HG02759 (cell line): ENCODE data around the gene LRR1.
A peak's percentile ranks its signal among the peaks of the same experiment; 100 is the strongest.
"Not testable (repeated sequence)": the region's sequence is repeated elsewhere in the genome, so short reads cannot be mapped to it uniquely, and the experiment has no call there.

Experiments used
- ATAC-seq: cut with Tn5 transposase; IDR thresholded peaks from one replicate; pipeline ENCODE4 v1.9.1; 2021; ENCODE audit warnings: mild to moderate bottlenecking, moderate library complexity; ENCODE audit not compliant: unreplicated experiment

The LRR1 gene

GRCh38 chr14:49623941-49624839, 25.4 kb downstream of the LRR1 start:
- ATAC-seq = no peak

- peak; percentile 82 for ATAC-seq
Observed at GRCh38 chr14:49633640-49634546, 35.2 kb downstream of the LRR1 start.

DNA sequence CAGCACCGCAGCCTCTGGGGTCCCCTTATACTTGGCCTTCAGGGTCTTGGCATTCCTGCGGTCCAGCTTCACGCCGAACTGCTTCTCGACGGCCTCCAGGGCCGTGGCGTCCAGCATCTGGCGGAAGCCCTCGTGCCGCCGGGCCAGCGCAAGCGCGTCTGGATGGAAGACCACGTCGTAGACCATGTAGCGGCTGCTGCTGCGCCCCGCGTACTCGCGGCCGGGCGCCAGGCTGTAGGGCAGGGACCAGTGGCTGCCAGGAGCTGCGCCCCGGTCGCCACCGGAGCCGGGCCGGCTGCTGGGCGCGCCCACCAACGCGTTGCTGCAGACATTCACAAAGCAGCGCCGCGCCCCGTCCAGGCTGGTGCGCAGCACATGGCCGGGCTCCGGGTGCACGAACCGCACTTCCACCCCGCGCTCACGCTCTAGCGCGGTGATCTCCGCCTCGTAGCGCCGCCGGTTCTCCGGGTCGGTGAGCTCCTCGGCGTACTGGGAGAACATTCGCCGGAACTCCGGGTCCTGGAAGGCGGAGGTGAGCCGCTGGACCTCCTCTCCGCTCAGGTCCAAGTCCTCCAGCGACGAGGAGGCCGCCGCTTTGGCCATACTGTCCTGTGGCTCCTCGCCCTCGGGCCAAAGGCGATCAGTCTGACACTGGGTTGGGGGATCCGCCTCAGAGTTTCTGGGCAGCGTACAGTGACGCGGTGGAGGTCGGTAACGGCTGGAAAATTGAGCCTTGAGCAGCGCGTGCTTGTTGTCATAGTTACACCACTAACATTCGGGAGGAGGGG, 36.0 kb downstream of the LRR1 start, which contains the start of gene DNAAF2:
DNAAF2 (minus strand) TSS at position 698 of the 788 bp plus-strand sequence; CDS start at position 603, 95 bp downstream.
- peak; percentile 29 for ATAC-seq

DNA sequence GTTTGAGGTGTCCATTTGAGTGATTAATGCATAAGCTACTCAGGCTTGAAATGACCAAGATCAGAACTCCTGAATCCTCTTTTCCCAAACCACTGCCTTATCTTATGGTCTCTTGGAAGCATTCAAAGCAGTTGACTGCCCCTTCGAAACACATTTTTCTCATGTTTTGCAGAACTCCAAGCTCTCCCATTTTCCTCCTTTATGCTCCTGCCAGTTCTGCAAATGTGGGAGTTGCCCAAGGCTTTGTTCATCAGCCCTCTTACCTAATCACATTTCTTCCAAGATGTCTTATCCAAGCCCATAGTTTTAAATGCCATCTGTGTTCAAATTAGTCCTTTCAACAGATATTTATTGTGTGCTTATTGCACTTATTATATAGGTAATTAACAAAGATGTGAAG, 38.1 kb downstream of the LRR1 start:
- ATAC-seq = no peak

GRCh38 chr14:49637534-49638078, 38.9 kb downstream of the LRR1 start:
- ATAC-seq = no peak

- no peak for ATAC-seq
Observed at GRCh38 chr14:49640540-49641417, 42.0 kb downstream of the LRR1 start.

DNA sequence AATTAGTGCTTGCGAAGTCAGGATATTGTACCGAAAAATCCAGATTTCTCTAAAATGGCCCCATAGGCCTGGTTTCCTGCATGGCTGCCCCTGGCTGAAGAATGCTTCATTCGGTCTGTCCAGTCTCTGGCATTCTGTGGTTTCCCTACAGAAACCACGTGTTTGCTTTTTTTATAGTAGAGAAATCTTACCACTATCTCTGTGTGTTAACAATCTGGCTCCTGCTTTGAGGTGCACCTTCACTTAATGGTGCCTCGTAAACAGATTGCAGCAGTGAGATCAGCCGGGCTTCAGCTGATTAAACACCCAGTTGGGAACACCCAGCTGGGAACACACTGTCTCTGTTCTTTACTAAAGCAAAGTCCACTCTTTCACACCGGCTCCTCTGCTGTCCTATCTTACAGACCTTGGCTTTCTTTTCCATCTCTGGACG, 43.0 kb downstream of the LRR1 start:
- peak; percentile 48 for ATAC-seq

DNA sequence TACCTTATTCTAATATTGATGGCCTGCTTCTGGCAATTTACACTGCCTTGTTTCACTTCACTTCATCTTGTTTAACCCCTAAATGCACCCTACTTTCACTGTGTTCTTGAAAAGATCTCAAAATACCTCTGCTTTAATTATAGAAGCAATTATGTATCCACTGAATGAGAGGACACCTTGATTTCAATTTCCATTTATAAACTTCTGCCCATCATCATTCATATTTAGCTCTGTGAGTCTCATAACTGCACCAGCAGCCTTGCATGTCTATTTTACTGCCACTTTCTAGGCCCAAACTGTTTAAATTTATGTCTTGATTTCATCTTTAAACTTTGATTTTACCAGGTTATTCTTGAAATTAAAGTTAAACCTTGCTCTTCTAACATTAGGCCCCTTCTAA, 43.4 kb downstream of the LRR1 start:
- no peak for ATAC-seq

DNA sequence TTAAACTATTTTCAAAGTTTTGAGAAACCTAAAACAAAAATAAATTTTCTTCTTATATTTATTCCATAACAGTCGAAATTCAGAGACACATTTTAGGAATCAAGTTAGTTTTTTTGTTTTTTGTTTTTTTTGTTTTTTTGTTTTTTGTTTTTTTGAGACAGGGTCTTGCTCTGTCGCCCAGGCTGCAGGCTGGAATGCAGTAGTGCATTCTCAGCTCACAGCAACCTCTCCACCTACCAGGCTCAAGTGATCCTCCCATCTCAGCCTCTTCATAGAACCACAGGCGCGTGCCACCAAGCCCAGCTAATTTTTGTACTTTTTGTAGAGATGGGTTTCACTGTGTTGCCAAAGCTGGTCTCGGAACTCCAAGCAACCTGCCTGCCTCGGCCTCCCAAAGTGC, 54.8 kb downstream of the LRR1 start:
- ATAC-seq = no peak

DNA sequence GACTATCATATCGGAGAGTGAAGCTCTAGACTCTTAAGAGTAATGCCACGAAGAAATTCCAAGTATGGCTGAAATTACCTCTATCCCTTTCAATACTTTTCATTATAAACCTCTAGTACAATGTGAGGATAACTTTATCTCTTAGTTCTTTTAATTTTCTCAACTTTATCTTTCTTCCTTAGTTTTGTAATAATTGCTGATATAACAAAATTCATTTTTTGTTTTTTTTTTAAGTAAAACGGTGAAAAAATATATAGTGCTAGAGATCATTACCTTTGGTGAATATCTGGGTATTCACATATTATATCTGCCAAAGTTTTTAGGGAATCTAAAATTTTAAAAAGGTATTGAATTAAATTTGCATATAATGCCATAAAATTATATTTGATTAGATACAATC, 55.8 kb downstream of the LRR1 start:
- ATAC-seq = no peak

DNA sequence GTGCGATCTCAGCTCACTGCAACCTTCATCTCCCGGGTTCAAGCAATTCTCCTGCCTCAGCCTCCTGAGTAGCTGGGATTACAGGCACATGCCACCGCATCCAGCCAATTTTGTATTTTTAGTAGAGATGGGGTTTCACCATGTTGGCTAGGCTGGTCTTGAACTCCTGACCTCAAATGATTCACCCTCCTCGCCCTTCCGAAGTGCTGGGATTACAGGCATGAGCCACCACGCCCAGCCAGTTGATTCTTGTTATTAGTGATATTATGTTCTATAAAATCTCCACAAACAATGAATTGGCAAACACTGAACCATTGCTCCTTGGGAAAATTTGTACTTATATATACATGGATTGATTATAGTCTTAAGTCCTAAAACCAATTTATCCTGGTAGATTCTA, 58.8 kb downstream of the LRR1 start:
- ATAC-seq = not testable (repeated sequence)

- no peak for ATAC-seq
Observed at GRCh38 chr14:49659526-49660455, 61.1 kb downstream of the LRR1 start.
